ENCODE data around the gene KIF3C.
A peak's percentile ranks its signal among the peaks of the same experiment; 100 is the strongest.
"Not testable (repeated sequence)": the region's sequence is repeated elsewhere in the genome, so short reads cannot be mapped to it uniquely, and the experiment has no call there.

KIF3C gene

DNA sequence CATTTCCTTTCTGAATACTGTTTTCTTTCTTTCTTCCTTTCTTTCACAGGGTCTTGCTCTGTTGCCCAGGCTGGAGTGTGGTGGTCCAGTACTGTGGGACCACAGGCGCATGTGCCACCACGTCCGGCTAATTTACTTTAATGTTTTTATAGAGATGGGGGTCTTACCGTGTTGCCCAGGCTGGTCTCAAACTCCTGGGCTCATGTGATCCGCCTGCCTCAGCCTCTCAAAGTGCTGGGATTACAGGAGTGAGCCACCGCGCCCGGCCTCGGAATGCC lies 68.7 kb downstream of the KIF3C start:
- not testable (repeated sequence) for DNase-seq

- no peak for DNase-seq
These were observed 69.2 kb downstream of the KIF3C start for GRCh38 chr2:25912851-25913695.

DNA sequence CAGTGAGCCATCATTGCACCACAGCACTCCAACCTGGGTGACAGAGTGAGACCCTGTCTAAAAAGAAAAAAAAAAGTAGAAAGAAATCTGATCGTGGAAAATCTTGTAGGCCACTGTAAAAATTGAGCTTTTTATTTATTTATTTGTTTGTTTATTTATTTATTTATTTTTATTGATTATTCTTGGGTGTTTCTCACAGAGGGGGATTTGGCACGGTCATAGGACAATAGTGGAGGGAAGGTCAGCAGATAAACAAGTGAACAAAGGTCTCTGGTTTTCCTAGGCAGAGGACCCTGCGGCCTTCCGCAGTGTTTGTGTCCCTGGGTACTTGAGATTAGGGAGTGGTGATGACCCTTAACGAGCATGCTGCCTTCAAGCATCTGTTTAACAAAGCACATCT lies 72.7 kb downstream of the KIF3C start:
- not testable (repeated sequence) for DNase-seq

GRCh38 chr2:25905126-25905525 lies 77.2 kb downstream of the KIF3C start:
- no peak for DNase-seq

DNA sequence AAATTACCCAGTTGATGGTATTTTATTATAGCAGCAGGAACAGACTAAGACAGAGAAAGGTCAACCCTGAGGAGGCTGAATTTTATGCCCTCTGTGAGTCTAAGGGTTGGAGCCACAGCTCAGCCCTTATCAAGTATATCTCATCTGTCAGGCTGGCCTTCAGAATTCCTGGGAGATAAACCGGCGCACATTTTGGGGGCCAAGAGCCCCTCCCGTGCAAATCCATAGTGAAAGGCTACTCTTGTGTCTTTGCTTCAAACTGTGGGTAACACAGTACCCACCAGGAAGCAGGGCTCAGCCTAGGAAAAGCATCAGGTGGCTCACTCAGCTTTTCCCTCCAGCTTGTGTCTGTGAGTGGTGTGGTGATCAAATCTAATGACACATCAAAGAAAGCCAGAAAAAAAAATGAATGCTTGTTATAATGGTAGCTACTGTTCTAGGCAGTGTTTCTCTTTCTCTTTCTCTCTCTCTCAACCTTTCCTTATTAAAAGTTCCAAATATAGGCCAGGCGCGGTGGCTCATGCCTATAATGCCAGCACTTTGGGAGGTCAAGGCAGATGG lies 79.0 kb downstream of the KIF3C start:
- DNase-seq = no peak

DNA sequence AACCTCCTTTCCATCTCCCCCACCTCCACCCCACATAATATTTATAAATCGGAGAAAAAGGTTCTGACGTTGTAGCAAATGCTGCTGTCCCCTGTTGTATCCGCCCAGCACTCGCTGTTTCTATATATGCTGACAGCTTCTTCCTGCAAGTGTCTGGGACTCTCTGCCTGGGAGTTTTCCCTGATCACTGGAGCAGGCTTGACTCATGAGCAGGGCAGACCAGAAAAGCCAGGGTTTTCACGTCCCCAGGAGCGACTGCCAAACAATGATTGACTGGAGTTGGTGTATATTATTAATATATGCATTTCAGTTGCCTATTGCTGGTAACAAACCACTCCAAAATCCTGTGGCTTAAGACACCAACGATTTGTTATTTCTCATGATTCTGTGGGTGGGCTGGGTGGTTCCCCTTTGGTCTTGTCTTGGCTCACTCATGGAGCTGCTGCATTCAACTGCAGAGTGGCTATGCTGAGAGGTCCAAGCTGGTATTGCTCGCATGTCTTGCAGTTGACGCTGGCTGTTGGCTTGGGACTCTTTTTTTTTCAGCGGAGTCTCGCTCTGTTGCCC lies 82.8 kb downstream of the KIF3C start:
- DNase-seq = no peak

DNA sequence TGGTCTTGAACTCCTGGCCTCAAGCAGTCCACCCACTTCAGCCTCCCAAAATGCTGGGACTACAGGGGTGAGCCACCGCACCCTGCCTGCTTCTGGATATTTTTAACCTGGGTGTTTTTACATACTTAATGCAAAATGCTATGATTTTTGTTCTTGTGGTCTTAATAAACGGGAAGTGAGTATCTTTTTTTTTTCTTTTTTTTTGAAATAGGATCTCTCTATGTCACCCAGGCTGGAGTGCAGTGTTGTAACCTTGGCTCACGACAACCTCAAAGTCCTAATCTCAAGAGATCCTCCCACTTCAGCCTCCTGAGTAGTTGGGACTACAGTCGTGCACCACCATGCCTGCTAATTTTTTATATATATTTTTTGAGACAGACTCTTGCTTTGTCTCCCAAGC lies 84.8 kb downstream of the KIF3C start:
- no peak for DNase-seq

GRCh38 chr2:25896308-25896707 lies 86.0 kb downstream of the KIF3C start:
- not testable (repeated sequence) for DNase-seq

DNA sequence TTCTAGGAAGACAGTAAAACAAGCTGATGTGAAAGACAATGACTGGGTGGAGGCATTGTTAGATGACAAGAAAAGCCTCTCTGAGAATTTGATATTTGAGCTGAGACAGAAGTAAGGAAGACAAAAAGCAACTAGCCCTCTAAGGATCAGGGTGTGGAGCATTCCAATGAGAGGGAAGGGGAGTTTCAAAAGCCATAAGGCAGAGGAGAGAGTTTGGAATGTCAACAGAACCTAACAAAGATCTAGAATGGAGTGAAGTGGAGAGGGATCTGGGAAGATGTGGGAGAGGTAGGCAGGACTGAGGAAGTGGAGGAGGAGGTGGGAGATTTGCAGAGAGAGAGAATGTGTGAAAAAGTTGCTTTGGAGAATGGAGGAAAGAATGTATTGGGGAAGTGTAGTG lies 86.7 kb downstream of the KIF3C start:
- no peak for DNase-seq

DNA sequence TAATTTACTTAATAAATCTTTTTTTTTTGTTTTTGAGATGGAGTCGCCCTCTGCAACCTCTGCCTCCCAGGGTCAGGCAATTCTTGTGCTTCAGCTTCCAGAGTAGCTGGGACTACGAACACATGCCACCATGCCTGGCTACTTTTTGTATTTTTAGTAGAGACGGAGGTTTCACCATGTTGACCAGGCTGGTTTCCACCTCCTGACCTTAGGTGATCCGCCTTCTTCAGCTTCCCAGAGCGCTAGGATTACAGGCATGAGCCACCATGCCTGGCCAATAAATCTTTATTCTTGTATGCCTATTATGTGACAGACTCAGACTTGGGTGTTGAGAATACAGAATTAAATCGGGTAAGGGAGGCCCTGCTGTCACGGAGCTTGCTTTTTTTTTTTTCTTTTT lies 87.3 kb downstream of the KIF3C start:
- no peak for DNase-seq

GRCh38 chr2:25894135-25894830 lies 88.0 kb downstream of the KIF3C start:
- no peak for DNase-seq

- no peak for DNase-seq
These were observed 90.6 kb downstream of the KIF3C start for GRCh38 chr2:25891672-25892071.

- DNase-seq = no peak
These were observed 94.6 kb downstream of the KIF3C start for GRCh38 chr2:25887624-25888242.

- no peak for DNase-seq
These were observed 96.4 kb downstream of the KIF3C start for GRCh38 chr2:25885933-25886332.

- no peak for DNase-seq
These were observed 100.5 kb downstream of the KIF3C start for GRCh38 chr2:25881764-25882163.

- DNase-seq = no peak
These were observed 103.1 kb downstream of the KIF3C start for GRCh38 chr2:25879133-25879730.

DNA sequence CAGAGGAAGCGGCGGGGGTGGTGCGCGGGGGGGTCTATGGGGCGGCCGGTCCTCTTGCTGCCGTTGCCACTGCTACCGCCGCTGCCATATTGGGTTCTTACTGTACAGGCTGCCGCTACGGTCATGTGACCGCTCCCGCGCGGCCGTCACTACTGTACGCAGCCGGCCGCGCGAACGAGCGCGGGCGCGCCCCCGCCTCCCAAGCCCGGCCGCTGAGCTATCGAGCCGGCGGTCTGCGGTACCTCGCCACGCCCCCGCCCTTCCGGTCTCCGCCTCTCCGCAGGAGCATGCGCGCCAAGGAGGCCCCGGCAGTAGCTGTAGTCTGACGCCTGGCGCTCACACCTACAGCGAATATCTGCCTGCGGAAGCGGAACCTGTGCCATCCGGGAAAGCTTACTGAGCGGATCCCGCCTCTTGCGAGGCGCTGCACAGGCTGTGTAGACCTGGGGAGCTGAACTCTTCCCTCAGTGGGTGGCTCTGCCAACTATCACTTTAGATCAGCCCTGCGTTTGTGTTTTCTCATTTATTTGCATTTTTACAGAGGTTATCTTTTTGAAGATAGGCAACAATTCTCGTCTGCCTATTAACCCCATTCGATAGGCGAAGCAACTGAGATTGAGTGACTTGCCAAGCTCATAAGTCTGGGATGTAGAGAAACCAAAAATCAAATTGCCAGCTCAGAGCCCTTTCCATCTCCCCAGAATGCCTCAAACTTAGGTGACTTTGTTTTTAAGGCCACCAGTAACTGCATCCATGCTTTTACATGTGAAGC lies 103.8 kb downstream of the KIF3C start, which contains the start of gene ASXL2:
ASXL2 (minus strand) TSS at position 127 of the 772 bp plus-strand sequence. CDS start 265 bp downstream, outside the sequence.
- DNase-seq = peak; percentile 93

DNA sequence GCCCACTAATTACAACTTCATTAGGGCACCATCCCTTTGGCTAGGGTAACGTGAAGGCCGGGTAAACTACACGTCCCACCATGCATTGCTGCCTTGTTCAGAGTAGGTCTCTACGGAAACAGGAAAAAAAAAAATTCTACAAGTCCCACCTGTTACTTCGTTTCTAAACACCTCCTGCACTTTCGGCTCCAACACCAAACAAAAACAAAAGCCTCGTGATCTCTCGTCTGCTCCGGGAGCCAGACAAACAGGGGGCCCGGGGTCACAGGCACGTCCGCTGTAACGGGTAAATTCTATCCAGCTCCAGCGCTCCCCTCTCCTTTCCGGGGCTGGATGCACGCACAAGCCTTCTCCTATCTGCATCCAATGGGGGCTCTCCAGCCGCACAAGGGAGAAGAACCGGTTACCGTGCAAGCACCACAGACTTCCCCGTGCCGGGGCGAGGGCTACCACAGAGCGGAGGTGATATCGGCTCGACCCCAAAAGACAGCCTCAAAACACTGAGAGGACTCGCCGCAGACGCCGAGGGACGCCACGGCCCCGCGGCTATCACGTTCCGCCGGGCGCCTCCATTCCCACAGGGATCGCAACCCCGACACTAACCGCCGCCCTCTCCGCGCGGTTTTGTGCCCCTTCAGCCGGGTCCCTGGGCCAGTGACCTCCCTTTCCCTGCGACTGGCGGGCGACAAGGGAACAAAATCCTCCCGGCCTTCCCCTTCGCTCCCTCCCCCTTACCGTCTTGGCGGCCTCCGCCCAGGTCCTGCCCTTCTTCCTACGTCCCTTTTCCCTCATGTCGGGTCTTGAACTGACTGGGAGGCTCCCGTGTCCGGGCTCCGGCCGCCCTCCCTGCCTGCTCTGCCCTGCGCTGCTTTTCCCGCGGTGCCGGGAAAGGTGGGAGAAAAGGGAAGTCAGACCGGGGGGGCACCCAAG lies 104.6 kb downstream of the KIF3C start:
- peak; percentile 41 for DNase-seq
